ENCODE measurements around the gene ATM.

ATM gene

GRCh38 chr11:108204929-108205499, 17.9 kb upstream of the ATM start:
- Histone ChIP-seq H3K27ac (no peak overlapping the region), H3K4me1 (peaks cover 0 to 7% (median 0%) of the 10 kb centered on the region in 4 donors), H3K4me3 (no peak overlapping the region), H3K9me3 (no peaks in the 10 kb centered on the region), H3K27me3 (no peaks in the 10 kb centered on the region), H3K36me3 (peaks cover 24 to 38% (median 32%) of the 10 kb centered on the region in 3 donors)
- TF ChIP-seq CTCF (IDR thresholded peaks at IDR 0.05) = no peak
- intact Hi-C loops (cut with DNase I; ENCODE audit: low total_unique reads) = no loop called here
- DNase-seq = no peak

- H3K36me3 ChIP-seq = peaks cover 30 to 49% (median 44%) of the 10 kb centered on the region in 3 donors
- H3K27ac ChIP-seq = no peak overlapping the region
- intact Hi-C loops (cut with DNase I; ENCODE audit: low total_unique reads) = no loop called here
- TF ChIP-seq CTCF (IDR thresholded peaks at IDR 0.05) = no peak
- H3K4me1 ChIP-seq = no peaks in the 10 kb centered on the region
- no peaks in the 10 kb centered on the region for H3K9me3 ChIP-seq
- DNase-seq = no peak
- H3K4me3 ChIP-seq = no peak overlapping the region
- H3K27me3 ChIP-seq = no peaks in the 10 kb centered on the region
These were observed 16.7 kb upstream of the ATM start for GRCh38 chr11:108206171-108206570.

- no peaks in the 10 kb centered on the region for H3K9me3 ChIP-seq
- DNase-seq = no peak
- H3K4me3 ChIP-seq = no peak overlapping the region
- no peak overlapping the region for H3K27ac ChIP-seq
- no peak for TF ChIP-seq CTCF (IDR thresholded peaks at IDR 0.05)
- no peaks in the 10 kb centered on the region for H3K4me1 ChIP-seq
- no peaks in the 10 kb centered on the region for H3K27me3 ChIP-seq
- peaks cover 30 to 50% (median 47%) of the 10 kb centered on the region in 3 donors for H3K36me3 ChIP-seq
- intact Hi-C loops (cut with DNase I; ENCODE audit: low total_unique reads) = no loop called here
These were observed 15.7 kb upstream of the ATM start for GRCh38 chr11:108206969-108207682.

GRCh38 chr11:108207683-108208060, 15.2 kb upstream of the ATM start:
- TF ChIP-seq CTCF (IDR thresholded peaks at IDR 0.05) = no peak
- Histone ChIP-seq H3K27me3 (no peaks in the 10 kb centered on the region), H3K27ac (no peak overlapping the region), H3K4me1 (no peaks in the 10 kb centered on the region), H3K4me3 (no peak overlapping the region), H3K9me3 (no peaks in the 10 kb centered on the region), H3K36me3 (peaks cover 30 to 53% (median 50%) of the 10 kb centered on the region in 3 donors)
- DNase-seq = no peak
- intact Hi-C loops (cut with DNase I; ENCODE audit: low total_unique reads) = no loop called here

- TF ChIP-seq CTCF (IDR thresholded peaks at IDR 0.05) = no peak
These were observed 12.4 kb upstream of the ATM start for GRCh38 chr11:108210441-108210840.

More at GRCh38 chr11:108210441-108210840, 12.4 kb upstream of the ATM start:
- intact Hi-C loops (cut with DNase I; ENCODE audit: low total_unique reads) = no loop called here
- Histone ChIP-seq H3K36me3 (peaks cover 30 to 48% (median 43%) of the 10 kb centered on the region in 3 donors), H3K9me3 (no peaks in the 10 kb centered on the region), H3K4me1 (no peaks in the 10 kb centered on the region), H3K27me3 (no peaks in the 10 kb centered on the region), H3K4me3 (no peak overlapping the region), H3K27ac (no peak overlapping the region)
- no peak for DNase-seq
